NCI-H146 treated with DMSO at 0.1 percent for 48 hours (cell line): ENCODE results near the gene RAB24.
"Not testable (repeated sequence)": the region's sequence is repeated elsewhere in the genome, so short reads cannot be mapped to it uniquely, and the experiment has no call there.

Source experiments
- DNase-seq: peaks from one replicate; lab custom pipeline; 2025; ENCODE audit not compliant: unreplicated experiment; lab: John Stamatoyannopoulos, UW

The RAB24 gene

DNA sequence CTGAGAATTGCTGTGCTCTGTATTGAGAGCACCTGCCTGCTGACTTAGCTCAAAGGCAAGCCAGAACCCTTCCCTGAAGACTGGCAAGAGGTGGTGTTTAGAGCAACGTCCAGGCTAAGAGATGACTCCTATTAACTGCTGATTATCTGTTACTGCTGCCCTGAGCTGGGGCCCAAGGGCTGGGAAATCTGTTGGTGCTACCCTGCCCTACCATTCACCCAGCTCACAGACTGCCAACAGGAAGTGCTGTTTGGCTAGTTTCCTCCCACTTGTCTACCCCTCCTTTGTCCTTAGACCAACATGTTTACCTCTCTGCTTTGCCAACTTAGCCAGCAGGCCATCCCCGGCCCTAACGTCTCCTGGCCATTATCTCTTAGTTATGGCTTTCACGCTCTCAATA lies 6.9 kb downstream of the RAB24 start:
- no peak for DNase-seq

DNA sequence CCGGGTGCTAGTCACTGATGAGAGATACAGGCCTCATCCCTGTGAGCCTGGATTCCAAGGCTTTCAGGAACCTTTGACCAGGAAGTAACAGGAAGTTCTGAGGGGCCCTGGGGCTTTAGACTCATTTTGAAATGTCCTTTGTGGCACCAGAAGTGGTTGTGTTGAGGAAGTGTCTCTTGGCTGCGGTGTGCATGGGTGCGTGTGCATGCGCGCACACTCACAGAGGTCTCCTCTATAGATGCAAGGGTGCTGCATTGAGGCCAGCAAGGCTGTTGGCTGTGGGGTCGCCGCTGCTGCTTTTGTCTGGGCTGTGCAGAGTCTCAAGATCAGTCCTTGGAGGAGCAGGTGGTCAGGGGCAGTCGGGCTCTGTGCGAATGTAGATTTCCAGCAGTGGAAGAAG lies 7.6 kb downstream of the RAB24 start:
- no peak for DNase-seq

DNA sequence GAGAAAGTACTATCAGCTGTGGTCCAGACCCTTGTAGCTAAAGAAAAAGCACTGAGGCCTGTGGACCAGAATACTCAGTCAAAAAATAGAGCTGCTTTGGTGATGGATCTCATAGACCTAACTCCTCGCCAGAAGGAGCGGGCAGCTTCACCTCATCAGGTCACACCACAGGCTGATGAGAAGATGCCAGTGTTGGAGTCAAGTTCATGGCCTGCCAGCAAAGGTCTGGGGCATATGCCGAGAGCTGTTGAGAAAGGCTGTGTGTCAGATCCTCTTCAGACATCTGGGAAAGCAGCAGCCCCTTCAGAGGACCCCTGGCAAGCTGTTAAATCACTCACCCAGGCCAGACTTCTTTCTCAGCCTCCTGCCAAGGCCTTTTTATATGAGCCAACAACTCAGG lies 8.9 kb downstream of the RAB24 start:
- no peak for DNase-seq

DNA sequence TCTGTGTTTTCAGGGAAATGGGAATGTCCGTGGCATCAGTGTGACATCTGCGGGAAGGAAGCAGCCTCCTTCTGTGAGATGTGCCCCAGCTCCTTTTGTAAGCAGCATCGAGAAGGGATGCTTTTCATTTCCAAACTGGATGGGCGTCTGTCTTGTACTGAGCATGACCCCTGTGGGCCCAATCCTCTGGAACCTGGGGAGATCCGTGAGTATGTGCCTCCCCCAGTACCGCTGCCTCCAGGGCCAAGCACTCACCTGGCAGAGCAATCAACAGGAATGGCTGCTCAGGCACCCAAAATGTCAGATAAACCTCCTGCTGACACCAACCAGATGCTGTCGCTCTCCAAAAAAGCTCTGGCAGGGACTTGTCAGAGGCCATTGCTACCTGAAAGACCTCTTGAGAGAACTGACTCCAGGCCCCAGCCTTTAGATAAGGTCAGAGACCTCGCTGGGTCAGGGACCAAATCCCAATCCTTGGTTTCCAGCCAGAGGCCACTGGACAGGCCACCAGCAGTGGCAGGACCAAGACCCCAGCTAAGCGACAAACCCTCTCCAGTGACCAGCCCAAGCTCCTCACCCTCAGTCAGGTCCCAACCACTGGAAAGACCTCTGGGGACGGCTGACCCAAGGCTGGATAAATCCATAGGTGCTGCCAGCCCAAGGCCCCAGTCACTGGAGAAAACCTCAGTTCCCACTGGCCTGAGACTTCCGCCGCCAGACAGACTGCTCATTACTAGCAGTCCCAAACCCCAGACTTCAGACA lies 9.5 kb downstream of the RAB24 start:
- no peak for DNase-seq

DNA sequence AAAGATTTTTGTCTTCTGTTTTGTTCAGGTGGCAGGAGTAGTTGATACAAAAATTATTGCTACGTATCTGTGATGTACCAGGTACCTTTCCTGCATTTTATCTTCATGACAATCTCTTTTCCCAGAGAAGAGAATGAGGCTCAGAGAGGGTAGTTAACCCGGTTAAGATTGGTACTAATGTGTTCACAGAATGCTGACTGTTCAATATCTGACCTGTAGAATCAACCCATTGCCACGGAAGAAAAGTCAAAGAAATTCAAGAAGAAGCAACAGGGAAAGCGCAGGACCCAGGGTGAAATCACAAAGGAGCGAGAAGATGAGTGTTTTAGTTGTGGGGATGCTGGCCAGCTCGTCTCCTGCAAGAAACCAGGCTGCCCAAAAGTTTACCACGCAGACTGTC lies 11.8 kb downstream of the RAB24 start:
- DNase-seq, result no peak

DNA sequence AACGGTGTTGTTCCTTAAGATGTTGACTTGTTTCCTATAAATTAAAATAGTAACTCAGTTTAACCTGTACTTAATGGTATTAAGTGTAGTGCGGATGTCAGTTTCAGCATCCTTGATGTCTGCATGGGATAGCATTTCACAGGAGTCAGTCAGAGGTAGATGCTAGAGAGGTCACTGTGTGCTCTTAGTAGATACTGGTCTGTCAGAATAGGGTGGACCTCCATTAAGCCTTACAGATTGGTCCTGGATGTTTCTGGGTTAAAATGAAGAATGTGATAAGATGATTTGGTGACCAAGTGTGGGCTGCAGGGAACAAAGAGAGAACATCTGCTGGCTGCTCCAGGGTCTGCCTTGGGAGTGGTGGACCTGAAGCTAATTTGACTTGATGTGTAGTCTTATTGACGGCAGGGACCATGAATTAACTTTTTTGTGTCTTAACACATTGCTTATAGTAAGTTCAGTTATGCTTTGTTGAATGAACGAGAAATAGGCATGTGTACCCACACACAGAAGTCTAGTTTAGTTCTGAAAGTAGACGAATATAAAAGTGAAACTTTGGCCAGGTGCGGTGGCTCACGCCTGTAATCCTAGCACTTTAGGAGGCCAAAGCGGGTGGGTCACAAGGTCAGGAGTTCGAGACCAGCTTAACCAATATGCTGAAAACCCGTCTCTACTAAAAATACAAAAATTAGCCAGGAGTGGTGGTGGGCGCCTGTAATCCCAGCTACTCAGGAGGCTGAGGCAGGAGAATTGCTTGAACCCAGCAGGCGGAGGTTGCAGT lies 12.5 kb downstream of the RAB24 start:
- DNase-seq, result no peak

DNA sequence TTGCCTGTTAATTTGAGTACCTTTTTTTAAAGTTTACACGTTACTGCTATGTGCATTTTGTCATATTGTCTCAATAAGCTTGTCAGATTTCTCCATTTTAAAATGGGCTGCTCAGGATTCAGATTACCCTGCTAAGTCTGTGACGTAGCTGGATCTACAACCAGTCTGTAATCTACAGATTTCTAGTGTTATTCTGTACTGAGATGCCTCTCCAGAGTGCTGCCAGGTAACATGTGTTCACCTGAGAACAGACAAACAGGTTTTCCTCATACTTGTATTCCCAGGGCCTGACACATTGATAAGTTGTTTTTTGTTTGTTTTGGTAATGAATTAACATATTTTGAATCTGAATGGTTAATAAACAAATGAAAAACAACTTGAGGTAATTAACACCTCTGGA lies 15.3 kb downstream of the RAB24 start:
- no peak for DNase-seq

DNA sequence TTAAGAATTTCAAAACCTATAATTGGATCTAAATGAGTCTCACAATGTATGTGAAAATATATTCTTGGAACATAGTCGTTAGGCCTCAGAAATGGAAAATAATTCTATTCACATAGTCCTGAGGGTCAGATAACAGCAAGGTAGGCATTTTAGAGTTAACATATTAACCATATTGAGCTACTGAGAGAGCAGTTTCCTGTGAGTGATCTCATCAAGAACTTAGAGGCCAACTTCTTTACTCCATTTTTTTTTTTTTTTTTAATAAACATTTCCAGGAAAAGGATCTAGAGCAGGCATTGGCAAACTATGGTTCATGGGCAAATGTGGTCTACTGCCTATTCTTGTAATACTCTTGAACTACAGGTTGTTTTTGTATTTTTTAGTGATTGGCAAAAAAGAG lies 26.6 kb downstream of the RAB24 start:
- DNase-seq, result no peak

DNA sequence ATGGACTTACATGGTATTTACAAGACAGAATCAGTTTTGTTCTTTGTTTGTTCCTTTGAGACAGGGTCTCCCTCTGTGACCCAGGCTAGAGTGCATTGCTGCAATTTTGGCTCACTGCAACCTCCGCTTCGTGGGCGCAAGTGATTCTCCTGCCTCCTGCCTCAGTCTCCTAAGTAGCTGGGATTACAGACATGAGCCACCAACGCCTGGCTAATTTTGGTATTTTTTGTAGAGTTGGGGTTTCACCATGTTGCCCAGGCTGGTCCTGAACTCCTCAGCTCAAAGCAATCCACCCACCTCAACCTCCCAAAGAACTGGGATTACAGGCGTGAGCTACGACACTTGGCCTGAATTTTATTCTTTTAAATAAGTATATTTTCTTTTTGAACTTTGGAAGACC lies 27.6 kb downstream of the RAB24 start:
- no peak for DNase-seq

DNA sequence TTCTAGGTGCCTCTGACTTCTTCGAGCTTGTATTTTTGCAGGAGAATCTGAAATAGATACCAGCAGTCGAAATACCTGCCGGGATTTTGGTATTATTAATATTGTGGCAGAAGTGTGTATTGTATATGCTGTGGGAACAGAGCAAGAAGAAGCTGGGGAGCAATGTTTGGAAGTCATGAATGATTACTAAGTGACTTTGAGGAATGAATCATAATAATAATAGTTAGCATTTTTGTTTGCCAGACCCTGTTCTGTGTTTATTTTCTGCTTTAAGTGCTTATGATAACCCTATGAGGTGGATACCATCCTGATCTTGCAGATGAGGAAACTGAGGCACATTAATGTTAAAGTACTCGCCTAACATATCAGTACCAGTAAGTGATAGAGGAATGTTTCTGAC lies 32.4 kb downstream of the RAB24 start:
- DNase-seq, result no peak

DNA sequence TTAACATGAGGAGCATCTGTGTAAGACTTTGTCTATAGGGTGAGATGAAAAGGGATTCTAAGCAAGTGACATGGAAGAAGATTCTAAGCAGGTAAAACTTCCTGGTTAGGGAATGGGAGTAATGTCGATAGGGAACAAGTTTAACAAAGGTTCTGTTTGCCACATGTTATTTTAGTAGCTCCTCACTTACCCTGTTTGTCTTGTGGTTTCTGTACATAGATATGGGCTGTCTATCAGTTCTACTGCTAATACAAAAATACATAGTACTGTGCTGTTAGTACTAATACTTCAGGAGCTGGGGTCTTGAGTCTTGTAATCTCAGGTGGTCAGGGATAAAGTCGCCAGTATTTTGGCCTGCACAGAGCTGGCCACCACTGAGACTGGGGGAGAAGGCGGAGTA lies 32.9 kb downstream of the RAB24 start:
- DNase-seq, result no peak

DNA sequence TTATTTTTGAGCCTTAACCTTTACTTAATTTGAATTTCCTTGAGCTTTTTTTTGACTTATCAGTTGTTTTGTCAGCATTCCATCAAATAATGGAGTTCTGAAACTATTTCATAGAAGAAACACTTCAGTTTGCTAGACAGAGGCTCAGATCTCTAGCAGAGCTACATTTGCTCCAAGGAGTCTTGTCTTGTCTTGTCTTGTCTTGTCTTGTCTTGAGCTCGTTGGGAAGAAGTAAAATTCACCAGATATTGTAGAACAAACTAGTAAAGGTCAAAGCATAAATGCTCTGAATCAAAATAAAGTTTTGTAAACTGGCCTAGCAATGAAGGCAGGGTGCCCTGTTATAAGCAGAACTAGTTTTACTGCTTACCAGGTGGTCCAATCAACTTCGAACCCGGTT lies 33.5 kb downstream of the RAB24 start:
- no peak for DNase-seq

DNA sequence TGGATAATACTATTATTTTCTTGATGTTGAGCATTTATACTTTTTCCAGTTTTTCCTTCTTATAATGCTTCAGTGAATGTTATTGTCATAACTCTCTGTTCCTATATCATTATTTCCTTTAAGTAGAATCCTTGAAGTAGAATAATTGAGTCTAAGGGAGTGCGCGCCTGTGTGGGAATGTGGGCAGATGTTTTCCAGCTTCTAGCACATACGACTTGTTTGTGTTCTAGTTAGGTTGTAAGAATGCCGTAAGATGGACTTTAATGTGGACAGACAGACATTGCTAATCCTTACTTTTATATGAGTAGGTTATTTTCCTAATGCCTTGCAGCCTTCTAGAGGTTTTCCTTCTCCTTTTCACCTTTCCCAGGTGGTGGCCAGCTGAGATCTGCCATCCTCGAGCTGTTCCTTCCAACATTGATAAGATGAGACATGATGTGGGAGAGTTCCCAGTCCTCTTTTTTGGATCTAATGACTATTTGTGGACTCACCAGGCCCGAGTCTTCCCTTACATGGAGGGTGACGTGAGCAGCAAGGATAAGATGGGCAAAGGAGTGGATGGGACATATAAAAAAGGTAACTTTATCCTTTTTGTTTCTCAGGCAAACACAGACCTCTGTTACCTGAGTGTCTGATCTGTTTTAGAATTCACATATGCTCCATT lies 34.2 kb downstream of the RAB24 start:
- no peak for DNase-seq

DNA sequence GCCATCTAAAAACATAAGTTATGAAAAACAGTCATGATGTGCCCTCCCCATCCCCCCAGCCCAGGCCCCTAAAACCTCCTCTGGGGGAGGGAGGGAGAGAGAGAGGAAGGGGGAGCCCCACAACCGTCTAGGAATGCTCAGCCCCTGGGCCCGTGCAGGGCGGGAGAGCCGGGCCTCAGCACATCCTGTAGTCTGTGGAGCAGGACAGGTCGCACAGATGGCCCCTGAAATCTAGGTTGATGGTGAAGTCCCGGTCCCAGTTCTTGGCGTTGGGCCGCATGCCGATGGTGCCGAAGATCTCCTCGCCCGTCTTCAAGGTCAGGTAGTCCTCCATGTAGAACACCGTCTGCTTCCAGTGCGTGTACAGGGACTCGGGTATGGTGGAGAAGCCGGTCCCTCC lies 38.1 kb downstream of the RAB24 start:
- no peak for DNase-seq

DNA sequence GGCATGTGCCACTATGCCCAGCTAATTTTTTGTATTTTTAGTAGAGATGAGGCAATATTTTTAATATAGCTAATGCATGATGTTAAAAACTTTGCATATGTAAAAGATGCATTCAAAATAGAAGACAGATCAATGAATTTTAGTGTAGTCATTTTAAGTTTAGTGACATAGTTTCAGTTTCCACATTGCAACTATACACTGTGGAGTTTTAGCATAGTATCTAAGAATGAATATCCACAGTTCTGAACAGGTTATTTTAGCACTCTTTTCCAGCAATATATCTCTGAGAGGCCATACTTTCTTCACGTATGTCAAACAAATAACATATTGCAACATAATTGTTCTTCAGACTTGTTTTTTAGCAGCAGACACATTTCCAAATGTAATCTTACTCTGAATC lies 39.3 kb downstream of the RAB24 start:
- DNase-seq, result no peak

DNA sequence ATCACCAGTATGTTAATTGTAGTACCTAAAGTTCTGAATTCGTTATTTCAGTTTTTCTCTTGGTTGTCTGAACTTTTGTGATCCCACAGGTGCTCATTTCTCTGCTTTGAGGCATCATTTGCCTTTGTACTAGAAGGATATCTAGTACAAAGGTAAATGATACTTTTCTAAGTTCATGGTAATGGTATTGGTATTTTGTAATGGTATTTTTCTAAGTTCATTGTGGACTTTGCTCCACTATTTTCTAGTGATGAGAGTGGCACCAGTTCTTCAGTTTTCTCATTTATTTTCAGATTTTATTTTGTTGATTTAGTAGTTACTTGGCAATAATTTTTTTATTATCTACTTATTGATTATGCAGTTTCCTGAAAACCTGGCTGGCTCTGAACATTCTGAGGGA lies 42.0 kb downstream of the RAB24 start:
- no peak for DNase-seq

DNA sequence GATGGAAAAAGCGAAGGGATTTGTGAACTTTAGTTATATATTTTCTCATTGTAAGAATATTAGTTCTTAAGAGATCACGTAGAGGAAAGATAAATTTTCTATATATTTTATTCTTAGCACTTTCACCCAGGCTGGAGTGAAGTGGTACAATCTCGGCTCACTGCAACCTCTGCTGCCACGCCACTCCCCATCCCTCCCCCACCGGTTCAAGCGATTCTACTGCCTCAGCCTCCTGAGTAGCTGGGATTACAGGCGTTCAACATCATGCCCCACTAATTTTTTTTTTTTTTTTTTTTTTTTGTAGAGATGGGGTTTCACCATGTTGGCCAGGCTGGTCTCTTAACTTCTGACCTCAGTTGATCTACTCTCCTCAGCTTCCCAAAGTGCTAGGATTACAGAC lies 42.6 kb downstream of the RAB24 start:
- no peak for DNase-seq

DNA sequence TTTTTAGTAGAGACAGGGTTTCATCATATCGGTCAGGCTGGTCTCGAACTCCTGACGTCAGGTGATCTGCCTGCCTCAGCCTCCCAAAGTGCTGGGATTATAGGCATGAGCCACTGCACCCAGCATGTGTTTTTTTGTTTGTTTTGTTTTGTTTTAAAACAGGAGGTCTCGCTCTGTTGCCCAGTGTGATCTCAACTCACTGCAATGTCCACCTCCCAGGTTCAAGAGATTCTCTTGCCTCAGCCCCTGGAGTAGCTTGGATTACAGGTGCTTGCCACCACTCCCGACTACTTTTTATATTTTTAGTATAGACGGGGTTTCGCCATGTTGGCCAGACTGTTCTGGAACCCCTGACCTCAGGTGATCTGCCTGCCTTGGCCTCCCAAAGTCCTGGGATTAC lies 44.8 kb downstream of the RAB24 start:
- DNase-seq, result not testable (repeated sequence)

DNA sequence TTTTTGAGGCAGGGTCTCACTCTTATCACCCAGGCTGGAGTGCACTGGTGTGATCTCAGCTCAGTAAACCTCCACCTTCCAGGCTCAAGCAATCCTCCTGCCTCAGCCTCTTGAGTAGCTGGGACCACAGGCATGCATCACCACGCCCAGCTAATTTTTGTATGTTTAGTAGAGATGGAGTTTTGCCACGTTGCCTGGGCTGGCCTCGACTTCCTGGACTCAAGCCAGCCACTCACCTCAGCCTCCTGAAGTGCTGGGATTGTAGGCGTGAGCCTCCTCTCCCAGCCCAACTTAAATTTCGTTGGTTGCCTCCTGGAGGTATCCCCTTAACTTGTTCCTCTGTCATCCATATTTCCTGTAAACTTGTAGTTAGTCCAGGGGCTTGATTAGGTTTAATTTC lies 47.2 kb downstream of the RAB24 start:
- DNase-seq, result no peak

DNA sequence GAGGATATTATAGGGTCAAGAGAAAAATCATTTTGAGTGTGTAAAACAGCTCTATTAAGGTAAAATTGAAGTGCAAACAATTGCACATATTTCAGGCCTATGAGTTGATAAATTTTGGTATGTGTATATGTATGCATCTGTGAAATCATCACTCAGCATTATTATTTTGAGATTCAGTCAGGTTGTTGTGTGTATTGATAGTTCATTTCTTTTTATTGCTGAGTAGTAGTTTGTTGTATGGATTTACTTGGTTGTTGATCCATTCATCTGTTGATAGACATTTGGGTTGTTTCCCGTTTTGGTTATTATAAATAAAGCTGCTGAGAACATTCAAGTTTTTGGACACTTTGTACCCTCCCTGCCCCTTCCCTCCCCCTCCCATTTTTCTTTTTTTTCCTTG lies 50.3 kb downstream of the RAB24 start:
- DNase-seq, result no peak
